ENCODE measurements around the gene LZTS2. TPM values are rescaled to one million over a fixed set of nuclear protein-coding genes. Genes with fewer than 3 reads are reported as not detected.

Gene LZTS2
- total and polyA plus RNA-seq, 10 of the 15 experiments (the other 5 are each of a cell fraction or from before 2014, with no cell fraction given): 0.08 to 13.4 (median 7.2) TPM

DNA sequence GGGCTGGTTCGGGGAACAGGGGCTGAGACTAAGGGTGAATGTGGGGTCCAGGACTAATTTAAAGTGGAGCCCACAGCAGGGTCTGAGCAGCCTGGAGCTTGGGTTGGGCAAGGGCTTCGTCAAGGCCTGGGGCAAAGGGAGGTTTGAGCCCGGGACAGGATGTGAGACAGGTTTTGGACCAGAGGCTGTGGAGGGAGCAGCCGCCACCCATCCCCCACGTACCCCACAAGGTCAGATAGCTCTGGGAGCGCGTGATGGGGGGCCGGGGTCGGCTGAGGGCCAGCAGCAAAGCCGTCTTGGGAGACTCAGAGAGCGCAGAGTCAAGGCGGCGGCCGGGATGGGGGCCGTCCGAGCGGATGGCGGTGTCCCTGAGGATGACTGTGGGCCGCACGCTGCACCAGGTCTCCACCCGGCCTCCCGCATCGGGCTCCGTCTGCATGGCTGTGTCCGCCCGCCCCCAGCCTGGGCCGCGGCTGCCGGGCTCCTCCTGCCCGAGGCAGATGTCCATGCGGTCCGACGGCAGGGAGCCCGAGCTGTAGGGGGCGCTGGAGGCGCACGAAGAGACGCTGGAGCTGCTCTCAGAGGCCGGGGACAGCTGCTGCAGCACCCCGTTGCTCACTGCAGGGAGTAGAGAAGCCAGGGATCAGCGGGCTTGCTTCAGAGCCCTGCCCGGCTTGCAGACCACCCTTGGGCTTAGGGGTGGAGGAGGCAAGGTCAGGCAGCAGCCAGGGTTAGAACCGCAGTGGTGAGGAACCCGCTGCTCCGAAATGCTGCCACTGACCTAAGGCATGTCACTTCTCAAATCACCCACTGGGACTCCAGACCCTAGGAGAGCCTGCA is 19.2 kb downstream of the LZTS2 start:
- H3K36me3 ChIP-seq (ENCODE audit: control insufficient read depth in 2 of 2, insufficient read depth in 2 of 2, low read length in 1 of 2): no peaks in the 10 kb centered on the region
- H3K9me3 ChIP-seq (replicated peaks; ENCODE audit: control insufficient read depth, insufficient read depth, low read length): no peaks in the 10 kb centered on the region
- peaks cover 10% of the 10 kb centered on the region in 2 experiments for H3K27me3 ChIP-seq (replicated peaks in 1 of 2; ENCODE audit: control insufficient read depth in 2 of 2, insufficient read depth in 2 of 2, low read length in 1 of 2)
- ChIA-PET CTCF (interaction anchor here (0.6 to 6.8 kb wide), 16 partner anchors 11 to 676 kb away, joined by 3 to 91 read pairs (median 14); partner anchors contain the start of genes LZTS2, MRPL43, PDZD7 and SFXN3), SMC1A (ENCODE audit: uncharacterized antibody, unreplicated experiment) (interaction anchor here (1.0 to 1.4 kb wide), 2 partner anchors 10 to 24 kb away, joined by 3 to 5 read pairs; no protein-coding TSS in a partner anchor), POLR2A (no interaction called here), RAD21 (ENCODE audit: unreplicated experiment) (interaction anchor here (0.7 to 2.6 kb wide), 13 partner anchors 10 to 123 kb away, joined by 3 to 13 read pairs (median 6); partner anchors contain the start of genes KAZALD1, PDZD7 and SFXN3)
- no peak overlapping the region for H3K9ac ChIP-seq (ENCODE audit: control insufficient read depth, insufficient read depth, low read length)
- H4K20me1 ChIP-seq (ENCODE audit: control insufficient read depth, insufficient read depth): no peaks in the 10 kb centered on the region
- BruUV-seq (replicated peaks): no TSS peak
- 34% methylated on average over 43 of the region's 45 CpGs for WGBS (ENCODE audit: insufficient coverage, insufficient replicate concordance, low lambda C conversion rate, missing lambda C conversion rate)
- intact Hi-C loops (cut with micrococcal nuclease; ENCODE audit: unreplicated experiment) (no loop called here), in situ Hi-C loops (cut with MboI) (no loop called here)
- no peak overlapping the region for H3K4me3 ChIP-seq
- peak overlapping the region; percentile 48 for H3K4me2 ChIP-seq (ENCODE audit: control insufficient read depth, insufficient read depth)
- DNase-seq (ENCODE audit: low read depth, low spot score) (no peak), FAIRE-seq (no peak), ATAC-seq (peak; percentile 87)
- H3K4me1 ChIP-seq (ENCODE audit: control insufficient read depth, insufficient read depth, low read length): peaks cover 9% of the 10 kb centered on the region
- no peak overlapping the region for H3K27ac ChIP-seq (ENCODE audit: control insufficient read depth, insufficient read depth)
- peak overlapping the region; percentile 41; the same call in 1 of the 2 replicates for H2AFZ ChIP-seq (ENCODE audit: control insufficient read depth, low read depth, low read length)
- no peaks in the 10 kb centered on the region for H3K79me2 ChIP-seq (ENCODE audit: control insufficient read depth, insufficient read depth, low read length)
- TF ChIP-seq BCL3 (IDR thresholded peaks at IDR 0.05; ENCODE audit: borderline replicate concordance, insufficient read depth, low read depth, low read length, poor library complexity, severe bottlenecking) (no peak), ZNF217 (IDR thresholded peaks at IDR 0.05) (no peak), FOXM1 (IDR thresholded peaks at IDR 0.05; ENCODE audit: low read depth, low read length) (no peak), TCF3 (IDR thresholded peaks at IDR 0.05; ENCODE audit: borderline replicate concordance, insufficient read depth, low read depth, low read length) (0 out of 2 replicates have a peak, but pooled peaks have one; percentile 45), JUND (IDR thresholded peaks at IDR 0.05; ENCODE audit: low read depth, low read length) (no peak), TCF12 (IDR thresholded peaks at IDR 0.05; ENCODE audit: low read depth, low read length) (0 out of 2 replicates have a peak, but pooled peaks have one; percentile 24), SREBF1 (IDR thresholded peaks at IDR 0.05; ENCODE audit: low read length) (no peak), ASH2L (IDR thresholded peaks at IDR 0.05; ENCODE audit: borderline replicate concordance, low read depth) (no peak), DPF2 (IDR thresholded peaks at IDR 0.05) (no peak), STAT3 (IDR thresholded peaks at IDR 0.05; ENCODE audit: low read depth, low read length) (no peak), EED (IDR thresholded peaks at IDR 0.05; ENCODE audit: low read depth) (0 out of 2 replicates have a peak, but pooled peaks have one; percentile 8), SMAD5 (IDR thresholded peaks at IDR 0.05; ENCODE audit: low read depth) (no peak), BRCA1 (IDR thresholded peaks at IDR 0.05; ENCODE audit: low read depth, low read length) (no peak), HDAC2 (IDR thresholded peaks at IDR 0.05) (no peak), STAT1 (conservative IDR thresholded peaks at IDR 0.05) (no peak), MTA2 (IDR thresholded peaks at IDR 0.05; ENCODE audit: low read depth) (no peak), ZNF274 (IDR thresholded peaks at IDR 0.05; ENCODE audit: insufficient read depth, insufficient read length) (no peak), NFIC (IDR thresholded peaks at IDR 0.05; ENCODE audit: low read depth, low read length) (no peak), ZNF687 (IDR thresholded peaks at IDR 0.05) (no peak), JUNB (IDR thresholded peaks at IDR 0.05) (no peak), BACH1 (IDR thresholded peaks at IDR 0.05; ENCODE audit: borderline replicate concordance) (no peak)
